ENCODE results near the gene CUL4B.

DNA sequence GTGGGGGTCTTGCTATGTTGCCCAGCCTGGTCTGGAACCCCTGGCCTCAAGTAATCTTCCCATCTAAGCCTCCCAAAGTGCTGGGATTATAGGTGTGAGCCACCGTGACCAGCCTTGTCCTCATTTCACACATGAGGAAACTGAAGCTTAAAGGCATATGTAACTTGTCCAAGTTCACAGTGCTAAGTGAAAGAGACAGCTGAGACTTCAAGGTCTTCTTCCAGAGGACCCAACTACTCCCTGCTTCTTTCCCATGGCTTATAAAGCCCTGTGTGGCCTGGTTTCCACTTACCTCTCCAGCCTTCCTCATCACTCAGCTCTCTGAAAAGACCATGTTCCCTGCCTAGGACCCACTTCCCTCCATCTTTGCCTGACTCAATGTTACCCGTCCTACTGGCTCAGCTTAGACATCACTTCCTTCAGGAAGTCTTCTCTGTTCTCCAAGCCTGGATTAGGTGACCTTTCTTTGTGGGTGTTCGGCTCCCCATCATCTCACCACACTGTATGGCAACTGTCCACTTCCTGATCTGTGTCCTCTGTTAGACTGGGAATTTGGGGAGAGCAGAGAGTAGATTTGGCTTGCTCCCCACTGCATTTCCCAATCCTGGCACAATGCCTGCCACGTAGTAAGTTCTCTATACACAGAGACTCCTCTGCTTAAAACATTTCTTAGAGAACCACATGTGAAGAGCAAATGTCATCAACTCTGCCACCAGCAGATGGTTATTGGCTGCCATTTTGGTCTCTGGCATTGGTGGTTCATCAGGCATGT, 61.3 kb downstream of the CUL4B start:
- TF ChIP-seq, protein P1, sequence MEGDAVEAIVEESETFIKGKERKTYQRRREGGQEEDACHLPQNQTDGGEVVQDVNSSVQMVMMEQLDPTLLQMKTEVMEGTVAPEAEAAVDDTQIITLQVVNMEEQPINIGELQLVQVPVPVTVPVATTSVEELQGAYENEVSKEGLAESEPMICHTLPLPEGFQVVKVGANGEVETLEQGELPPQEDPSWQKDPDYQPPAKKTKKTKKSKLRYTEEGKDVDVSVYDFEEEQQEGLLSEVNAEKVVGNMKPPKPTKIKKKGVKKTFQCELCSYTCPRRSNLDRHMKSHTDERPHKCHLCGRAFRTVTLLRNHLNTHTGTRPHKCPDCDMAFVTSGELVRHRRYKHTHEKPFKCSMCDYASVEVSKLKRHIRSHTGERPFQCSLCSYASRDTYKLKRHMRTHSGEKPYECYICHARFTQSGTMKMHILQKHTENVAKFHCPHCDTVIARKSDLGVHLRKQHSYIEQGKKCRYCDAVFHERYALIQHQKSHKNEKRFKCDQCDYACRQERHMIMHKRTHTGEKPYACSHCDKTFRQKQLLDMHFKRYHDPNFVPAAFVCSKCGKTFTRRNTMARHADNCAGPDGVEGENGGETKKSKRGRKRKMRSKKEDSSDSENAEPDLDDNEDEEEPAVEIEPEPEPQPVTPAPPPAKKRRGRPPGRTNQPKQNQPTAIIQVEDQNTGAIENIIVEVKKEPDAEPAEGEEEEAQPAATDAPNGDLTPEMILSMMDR (IDR thresholded peaks at IDR 0.05), result no peak
- TF ChIP-seq ZFX (IDR thresholded peaks at IDR 0.05; ENCODE audit: borderline replicate concordance), result no peak

Measured in 22Rv1 (cell line).